NCI-H2227 (cell line): ENCODE results near the gene YWHAG.
"Not testable (repeated sequence)": the region's sequence is repeated elsewhere in the genome, so short reads cannot be mapped to it uniquely, and the experiment has no call there.

ENCODE experiments used
- DNase-seq: peaks from one replicate; lab custom pipeline; 2025; ENCODE audit not compliant: unreplicated experiment; lab: John Stamatoyannopoulos, UW

YWHAG gene

GRCh38 chr7:76349313-76349885 is 9.4 kb downstream of the YWHAG start:
- DNase-seq: no peak

GRCh38 chr7:76347710-76348109 is 11.1 kb downstream of the YWHAG start:
- no peak for DNase-seq

GRCh38 chr7:76346778-76347177 is 12.0 kb downstream of the YWHAG start:
- DNase-seq: no peak

GRCh38 chr7:76346097-76346496 is 12.7 kb downstream of the YWHAG start:
- peak; percentile 80 for DNase-seq

- DNase-seq: no peak
These were observed 14.9 kb downstream of the YWHAG start for GRCh38 chr7:76343931-76344321.

GRCh38 chr7:76343294-76343930 is 15.4 kb downstream of the YWHAG start:
- DNase-seq: no peak

- no peak for DNase-seq
These were observed 16.6 kb downstream of the YWHAG start for GRCh38 chr7:76342222-76342621.

- no peak for DNase-seq
These were observed 18.1 kb downstream of the YWHAG start for GRCh38 chr7:76340617-76341131.

GRCh38 chr7:76338298-76339084 is 20.3 kb downstream of the YWHAG start:
- DNase-seq: no peak

- DNase-seq: no peak
These were observed 21.6 kb downstream of the YWHAG start for GRCh38 chr7:76337147-76337546.

GRCh38 chr7:76336094-76336493 is 22.7 kb downstream of the YWHAG start:
- DNase-seq: no peak

- not testable (repeated sequence) for DNase-seq
These were observed 23.4 kb downstream of the YWHAG start for GRCh38 chr7:76335417-76335816.

- DNase-seq: no peak
These were observed 24.3 kb downstream of the YWHAG start for GRCh38 chr7:76334320-76334967.

- DNase-seq: no peak
These were observed 25.2 kb downstream of the YWHAG start for GRCh38 chr7:76333511-76334101.

GRCh38 chr7:76332078-76332477 is 26.7 kb downstream of the YWHAG start:
- DNase-seq: no peak

- no peak for DNase-seq
These were observed 28.1 kb downstream of the YWHAG start for GRCh38 chr7:76330673-76331072.

GRCh38 chr7:76330261-76330660 is 28.5 kb downstream of the YWHAG start:
- no peak for DNase-seq

GRCh38 chr7:76329479-76329878 is 29.3 kb downstream of the YWHAG start:
- no peak for DNase-seq

GRCh38 chr7:76328389-76328788 is 30.4 kb downstream of the YWHAG start:
- no peak for DNase-seq

- no peak for DNase-seq
These were observed 31.2 kb downstream of the YWHAG start for GRCh38 chr7:76327610-76328009.

GRCh38 chr7:76326646-76327233 is 32.1 kb downstream of the YWHAG start:
- DNase-seq: no peak
